Endothelial cell of umbilical vein (primary cell): ENCODE measurements around the gene TECTB.
"Not testable (repeated sequence)": the region's sequence is repeated elsewhere in the genome, so short reads cannot be mapped to it uniquely, and the experiment has no call there.

Source experiments
- EZH2 ChIP-seq: IDR thresholded peaks from 2 replicates; pipeline ENCODE4 v1.6.1; 2012; ENCODE audit warnings: borderline replicate concordance, low read depth, mild to moderate bottlenecking, moderate library complexity, low read length, inconsistent platforms; ENCODE audit not compliant: severe bottlenecking
- POLR2A ChIP-seq: IDR thresholded peaks from 2 replicates; pipeline ENCODE4 v1.6.1; 2012; ENCODE audit warnings: low read depth, mild to moderate bottlenecking, control low read depth, low read length
- TF ChIP-seq, protein P1 (sequence below), 2 donors: IDR thresholded peaks; 1 replicate in 1 of 2; 2 replicates in 1 of 2; pipeline ENCODE4 v1.5.1; 2011; ENCODE audit warnings: low read length in 2 of 2, mild to moderate bottlenecking in 2 of 2, moderate library complexity in 2 of 2, control low read depth in 1 of 2, inconsistent platforms in 1 of 2, low read depth in 1 of 2; ENCODE audit not compliant: insufficient read depth in 1 of 2; ENCODE audit errors: extremely low read depth in 1 of 2

DNA sequence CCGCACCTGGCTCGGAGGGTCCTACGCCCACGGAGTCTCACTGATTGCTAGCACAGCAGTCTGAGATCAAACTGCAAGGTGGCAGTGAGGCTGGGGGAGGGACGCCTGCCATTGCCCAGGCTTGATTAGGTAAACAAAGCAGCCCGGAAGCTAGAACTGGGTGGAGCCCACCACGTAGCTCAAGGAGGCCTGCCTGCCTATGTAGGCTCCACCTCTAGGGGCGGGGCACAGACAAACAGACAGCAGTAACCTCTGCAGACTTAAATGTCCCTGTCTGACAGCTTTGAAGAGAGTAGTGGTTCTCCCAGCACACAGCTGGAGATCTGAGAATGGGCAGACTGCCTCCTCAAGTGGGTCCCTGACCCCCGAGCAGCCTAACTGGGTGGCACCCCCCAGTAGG lies 32.0 kb upstream of the TECTB start:
- TF ChIP-seq, protein P1, sequence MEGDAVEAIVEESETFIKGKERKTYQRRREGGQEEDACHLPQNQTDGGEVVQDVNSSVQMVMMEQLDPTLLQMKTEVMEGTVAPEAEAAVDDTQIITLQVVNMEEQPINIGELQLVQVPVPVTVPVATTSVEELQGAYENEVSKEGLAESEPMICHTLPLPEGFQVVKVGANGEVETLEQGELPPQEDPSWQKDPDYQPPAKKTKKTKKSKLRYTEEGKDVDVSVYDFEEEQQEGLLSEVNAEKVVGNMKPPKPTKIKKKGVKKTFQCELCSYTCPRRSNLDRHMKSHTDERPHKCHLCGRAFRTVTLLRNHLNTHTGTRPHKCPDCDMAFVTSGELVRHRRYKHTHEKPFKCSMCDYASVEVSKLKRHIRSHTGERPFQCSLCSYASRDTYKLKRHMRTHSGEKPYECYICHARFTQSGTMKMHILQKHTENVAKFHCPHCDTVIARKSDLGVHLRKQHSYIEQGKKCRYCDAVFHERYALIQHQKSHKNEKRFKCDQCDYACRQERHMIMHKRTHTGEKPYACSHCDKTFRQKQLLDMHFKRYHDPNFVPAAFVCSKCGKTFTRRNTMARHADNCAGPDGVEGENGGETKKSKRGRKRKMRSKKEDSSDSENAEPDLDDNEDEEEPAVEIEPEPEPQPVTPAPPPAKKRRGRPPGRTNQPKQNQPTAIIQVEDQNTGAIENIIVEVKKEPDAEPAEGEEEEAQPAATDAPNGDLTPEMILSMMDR (IDR thresholded peaks at IDR 0.05; ENCODE audit: extremely low read depth in 1 of 2, insufficient read depth in 1 of 2, low read depth in 1 of 2, low read length in 2 of 2) = not testable (repeated sequence)
- not testable (repeated sequence) for TF ChIP-seq EZH2, POLR2A
